ENCODE measurements around the gene PIGU.
"Not testable (repeated sequence)": the region's sequence is repeated elsewhere in the genome, so short reads cannot be mapped to it uniquely, and the experiment has no call there.

PIGU gene

GRCh38 chr20:34661811-34662210 lies 15.1 kb downstream of the PIGU start:
- not testable (repeated sequence) for DNase-seq (ENCODE audit: low read depth)

GRCh38 chr20:34658654-34659053 lies 18.2 kb downstream of the PIGU start:
- DNase-seq (ENCODE audit: low read depth): not testable (repeated sequence)

- DNase-seq (ENCODE audit: low read depth): no peak
Measured at GRCh38 chr20:34654207-34654744, 22.6 kb downstream of the PIGU start.

GRCh38 chr20:34651200-34651599 lies 25.7 kb downstream of the PIGU start:
- DNase-seq (ENCODE audit: low read depth): no peak

GRCh38 chr20:34647737-34648136 lies 29.2 kb downstream of the PIGU start:
- DNase-seq (ENCODE audit: low read depth): no peak

GRCh38 chr20:34644951-34645350 lies 31.9 kb downstream of the PIGU start:
- DNase-seq (ENCODE audit: low read depth): no peak

GRCh38 chr20:34644345-34644744 lies 32.5 kb downstream of the PIGU start:
- DNase-seq (ENCODE audit: low read depth): no peak

- DNase-seq (ENCODE audit: low read depth): no peak
Measured at GRCh38 chr20:34643928-34644327, 33.0 kb downstream of the PIGU start.

- no peak for DNase-seq (ENCODE audit: low read depth)
Measured at GRCh38 chr20:34642009-34642408, 34.9 kb downstream of the PIGU start.

- no peak for DNase-seq (ENCODE audit: low read depth)
Measured at GRCh38 chr20:34639755-34640222, 37.1 kb downstream of the PIGU start.

GRCh38 chr20:34638532-34638931 lies 38.4 kb downstream of the PIGU start:
- no peak for DNase-seq (ENCODE audit: low read depth)

- DNase-seq (ENCODE audit: low read depth): no peak
Measured at GRCh38 chr20:34638039-34638292, 38.9 kb downstream of the PIGU start.

- DNase-seq (ENCODE audit: low read depth): no peak
Measured at GRCh38 chr20:34637245-34638038, 39.5 kb downstream of the PIGU start.

GRCh38 chr20:34636648-34637047 lies 40.2 kb downstream of the PIGU start:
- DNase-seq (ENCODE audit: low read depth): no peak

GRCh38 chr20:34634392-34634791 lies 42.5 kb downstream of the PIGU start:
- DNase-seq (ENCODE audit: low read depth): no peak

- DNase-seq (ENCODE audit: low read depth): no peak
Measured at GRCh38 chr20:34632870-34633452, 43.9 kb downstream of the PIGU start.

GRCh38 chr20:34629904-34630303 lies 47.0 kb downstream of the PIGU start:
- DNase-seq (ENCODE audit: low read depth): no peak

GRCh38 chr20:34629342-34629741 lies 47.5 kb downstream of the PIGU start:
- no peak for DNase-seq (ENCODE audit: low read depth)

- DNase-seq (ENCODE audit: low read depth): no peak
Measured at GRCh38 chr20:34628026-34628425, 48.9 kb downstream of the PIGU start.

- no peak for DNase-seq (ENCODE audit: low read depth)
Measured at GRCh38 chr20:34627458-34627857, 49.4 kb downstream of the PIGU start.

GRCh38 chr20:34626992-34627391 lies 49.9 kb downstream of the PIGU start:
- DNase-seq (ENCODE audit: low read depth): no peak

GRCh38 chr20:34624629-34625028 lies 52.3 kb downstream of the PIGU start:
- no peak for DNase-seq (ENCODE audit: low read depth)

GRCh38 chr20:34622821-34623451 lies 54.0 kb downstream of the PIGU start:
- no peak for DNase-seq (ENCODE audit: low read depth)
